CD4-positive, alpha-beta T cell treated with Interleukin-10 for 1 hour (primary cell): Measurements from ENCODE around the gene PREB.
"Not testable (repeated sequence)": the region's sequence is repeated elsewhere in the genome, so short reads cannot be mapped to it uniquely, and the experiment has no call there.

Experiments
- DNase-seq: peaks from one replicate; pipeline ENCODE4 v3.0.0-alpha.2; 2020

Gene PREB, protein sequence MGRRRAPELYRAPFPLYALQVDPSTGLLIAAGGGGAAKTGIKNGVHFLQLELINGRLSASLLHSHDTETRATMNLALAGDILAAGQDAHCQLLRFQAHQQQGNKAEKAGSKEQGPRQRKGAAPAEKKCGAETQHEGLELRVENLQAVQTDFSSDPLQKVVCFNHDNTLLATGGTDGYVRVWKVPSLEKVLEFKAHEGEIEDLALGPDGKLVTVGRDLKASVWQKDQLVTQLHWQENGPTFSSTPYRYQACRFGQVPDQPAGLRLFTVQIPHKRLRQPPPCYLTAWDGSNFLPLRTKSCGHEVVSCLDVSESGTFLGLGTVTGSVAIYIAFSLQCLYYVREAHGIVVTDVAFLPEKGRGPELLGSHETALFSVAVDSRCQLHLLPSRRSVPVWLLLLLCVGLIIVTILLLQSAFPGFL

DNA sequence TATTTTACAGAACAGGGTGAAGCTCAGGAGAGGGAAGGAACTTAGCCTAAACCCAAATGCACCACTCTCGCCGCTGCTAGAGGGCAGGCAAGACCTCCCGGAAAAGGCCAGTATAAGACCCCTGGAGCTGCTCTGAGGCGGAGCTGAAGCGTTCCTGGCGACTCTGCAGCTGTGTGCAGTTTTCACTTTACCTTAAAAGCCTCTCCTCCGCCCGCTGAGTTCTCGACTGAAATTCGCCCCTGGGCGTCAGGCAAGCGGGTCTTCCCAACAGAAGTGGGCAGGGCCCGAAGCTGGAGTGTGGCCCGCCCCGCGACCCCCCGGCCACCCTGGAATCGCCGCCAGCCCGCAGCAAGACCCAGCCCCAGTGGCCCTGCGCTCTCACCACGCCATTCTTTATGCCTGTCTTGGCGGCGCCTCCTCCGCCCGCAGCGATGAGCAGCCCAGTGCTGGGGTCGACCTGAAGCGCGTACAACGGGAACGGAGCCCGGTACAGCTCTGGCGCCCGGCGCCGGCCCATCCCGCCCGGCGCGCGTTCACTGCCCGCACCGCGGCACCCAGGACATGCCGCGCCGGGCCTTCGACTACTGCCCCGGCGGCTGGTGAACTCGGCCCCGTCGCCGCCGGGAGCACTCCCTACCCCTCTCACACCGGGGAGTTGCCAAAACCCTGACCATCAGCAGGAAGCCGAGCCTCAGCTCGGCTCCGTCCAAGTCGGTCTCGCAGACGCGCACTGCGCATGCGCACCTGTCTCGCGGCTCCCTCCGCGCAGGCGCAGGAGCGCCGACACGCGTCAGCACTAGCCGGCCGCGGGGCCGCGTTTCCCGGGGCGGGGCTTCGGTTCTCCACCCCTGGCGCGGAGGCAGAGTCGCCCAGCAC lies at the start of gene PREB:
TSS of gene PREB (minus strand) at position 732 of the 876 bp plus-strand sequence. CDS start at position 517, 215 bp downstream.
- peak; percentile 98 for DNase-seq

DNA sequence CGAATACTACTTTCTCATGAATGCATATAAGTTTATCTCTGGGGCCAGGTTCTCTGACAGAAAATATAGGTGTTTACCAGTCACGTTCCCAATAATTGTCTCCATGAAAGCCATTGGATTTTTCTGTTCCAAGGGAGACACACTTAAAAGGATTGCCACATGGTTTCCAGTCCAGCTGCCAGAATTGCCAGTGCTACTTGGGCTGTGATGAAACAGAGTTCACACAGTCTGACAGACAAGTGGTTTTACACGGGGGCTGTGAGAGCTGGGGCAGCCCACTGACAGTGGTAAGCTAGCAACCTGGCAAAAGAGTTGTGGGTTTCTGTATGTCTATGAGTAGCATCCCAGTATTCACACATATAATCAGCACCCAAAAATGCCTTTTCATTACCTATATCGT lies 49.7 kb upstream of the PREB start:
- no peak for DNase-seq

DNA sequence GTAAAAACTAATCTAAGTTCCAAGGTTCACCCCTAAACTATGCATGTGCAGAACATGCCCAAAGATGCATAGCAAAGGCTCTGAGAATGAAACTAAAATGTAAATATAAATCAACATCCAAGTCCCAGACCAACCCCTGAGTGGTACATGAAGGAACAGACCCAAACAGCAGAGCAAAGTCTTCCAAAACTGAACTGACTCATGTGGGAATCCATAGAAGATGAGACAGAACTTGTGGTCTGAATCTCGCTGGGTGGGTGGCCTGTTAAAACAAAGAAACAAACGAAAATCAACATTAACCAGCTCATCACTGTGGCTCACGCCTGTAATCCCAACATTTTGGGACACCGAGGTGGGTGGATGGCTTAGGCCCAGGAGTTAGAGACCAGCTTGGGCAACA lies 47.9 kb upstream of the PREB start:
- no peak for DNase-seq

DNA sequence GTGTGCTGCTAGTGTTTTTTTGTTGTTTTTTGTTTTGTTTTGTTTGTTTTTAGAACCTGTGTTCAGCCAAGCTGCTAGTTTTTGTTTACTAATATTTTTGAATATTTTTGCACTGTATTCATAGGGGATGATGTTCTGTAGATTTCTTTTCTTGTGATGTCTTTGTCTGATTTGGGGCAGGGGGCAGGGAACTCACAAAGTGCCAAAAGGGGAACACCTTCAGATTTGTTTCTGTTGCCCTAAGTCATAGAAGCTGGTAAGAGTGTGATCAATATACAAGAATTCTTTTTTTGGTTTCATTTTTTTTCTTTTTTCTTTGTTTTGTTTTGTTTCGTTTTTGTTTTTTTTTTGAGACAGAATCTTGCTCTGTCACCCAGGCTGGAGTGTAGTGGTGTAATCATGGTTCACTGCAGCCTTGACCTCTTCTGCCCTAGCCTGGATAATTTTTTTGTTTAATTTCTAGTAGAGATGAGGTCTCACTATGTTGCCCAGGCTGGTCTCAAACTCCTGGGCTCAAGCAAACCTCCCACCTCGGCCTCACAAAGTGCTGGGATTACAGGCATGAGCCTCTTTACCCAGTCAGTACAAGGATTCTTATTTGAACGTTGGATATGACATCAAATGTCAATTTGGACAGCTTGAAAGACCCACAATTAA lies 45.0 kb upstream of the PREB start:
- no peak for DNase-seq

DNA sequence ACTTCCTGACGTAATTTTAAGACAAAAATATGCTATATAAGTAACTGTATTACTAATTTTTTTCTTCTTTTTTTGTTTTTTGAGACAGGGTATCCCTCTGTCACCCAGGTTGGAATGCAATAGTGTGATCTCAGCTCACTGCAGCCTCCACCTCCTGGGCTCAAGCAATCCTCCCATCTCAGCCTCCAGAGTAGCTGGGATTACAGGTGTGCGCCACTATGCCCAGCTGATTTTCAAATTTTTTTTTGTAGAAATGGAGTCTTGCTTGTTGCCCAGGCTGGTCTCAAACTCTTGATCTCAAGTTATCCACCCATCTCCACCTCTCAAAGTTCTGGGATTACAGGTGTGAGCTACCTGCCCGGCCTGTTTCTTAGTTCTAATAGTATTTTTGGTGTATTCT lies 44.0 kb upstream of the PREB start:
- no peak for DNase-seq

DNA sequence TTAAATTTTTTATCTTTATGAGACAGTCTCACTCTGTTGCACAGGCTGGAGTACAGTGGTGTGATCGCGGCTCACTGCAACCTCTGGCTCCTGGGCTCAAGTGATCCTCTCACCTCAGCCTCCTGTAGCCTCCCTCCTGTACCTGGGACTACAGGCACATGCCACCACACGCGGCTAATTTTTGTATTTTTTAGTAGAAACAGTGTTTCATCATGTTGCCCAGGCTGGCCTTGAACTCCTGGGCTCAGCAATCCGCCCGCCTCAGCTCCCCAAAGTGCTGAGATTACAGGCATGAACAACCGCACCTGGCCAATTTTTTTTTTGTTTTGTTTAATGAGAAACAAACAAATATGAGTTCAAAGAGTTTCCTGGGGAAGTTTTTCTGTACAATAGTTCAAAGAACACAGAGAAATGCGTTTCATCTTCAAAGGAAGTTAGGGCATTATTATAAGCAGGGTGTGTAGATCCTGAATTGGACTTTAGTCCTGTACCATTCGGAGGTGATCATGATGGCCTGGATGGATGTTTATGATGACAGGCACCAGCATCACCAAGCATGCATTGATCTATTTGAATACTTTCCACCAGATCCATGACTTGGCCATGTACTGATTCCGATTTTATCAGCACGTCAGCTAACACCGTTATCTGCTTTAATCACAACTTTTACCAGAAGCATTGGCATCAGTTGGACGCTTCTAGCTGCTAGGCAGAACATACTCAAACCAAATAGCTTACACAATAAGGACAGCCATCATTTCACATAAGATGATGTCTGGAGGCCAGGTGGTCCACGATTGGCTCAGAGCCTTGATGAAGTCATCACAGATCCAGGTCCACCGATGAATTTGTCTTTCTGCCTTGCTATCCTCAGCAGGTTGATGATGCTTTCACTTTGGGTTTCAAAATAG lies 43.3 kb upstream of the PREB start:
- DNase-seq: no peak

DNA sequence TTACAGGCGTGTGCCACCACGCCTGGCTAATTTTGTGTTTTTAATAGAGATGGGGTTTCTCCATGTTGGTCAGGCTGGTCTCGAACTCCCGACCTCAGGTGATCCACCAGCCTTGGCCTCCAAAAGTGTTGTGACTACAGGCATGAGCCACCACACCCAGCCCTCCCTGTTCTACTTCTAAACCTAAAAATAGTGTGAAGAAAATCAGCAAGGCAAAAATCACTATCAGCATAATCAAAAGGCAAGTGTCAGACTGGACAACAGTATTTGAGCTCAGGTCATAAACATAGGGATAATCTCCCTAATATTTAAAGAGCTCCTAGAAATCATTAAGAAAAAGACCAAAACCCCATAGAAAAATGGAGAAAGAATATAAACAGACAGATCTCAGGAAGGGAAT lies 41.3 kb upstream of the PREB start:
- DNase-seq: not testable (repeated sequence)

DNA sequence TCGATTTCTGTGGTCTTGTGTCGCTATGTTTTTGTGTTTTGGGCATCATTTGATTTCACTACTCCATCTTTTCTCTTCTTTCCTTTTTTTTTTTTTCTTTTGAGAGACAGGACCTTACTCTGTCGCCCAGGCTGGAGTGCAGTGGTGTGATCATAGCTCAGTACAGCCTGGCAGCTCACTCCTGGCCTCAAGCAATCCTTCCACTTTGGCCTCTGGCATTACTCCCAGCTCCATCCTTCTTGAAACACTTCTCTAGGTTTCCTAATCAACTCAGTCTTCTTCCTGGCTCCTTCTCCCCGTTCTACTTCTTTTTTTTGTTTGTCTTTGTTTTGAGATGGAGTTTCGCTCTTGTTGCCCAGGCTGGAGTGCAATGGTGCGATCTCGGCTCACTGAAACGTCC lies 40.9 kb upstream of the PREB start:
- no peak for DNase-seq

DNA sequence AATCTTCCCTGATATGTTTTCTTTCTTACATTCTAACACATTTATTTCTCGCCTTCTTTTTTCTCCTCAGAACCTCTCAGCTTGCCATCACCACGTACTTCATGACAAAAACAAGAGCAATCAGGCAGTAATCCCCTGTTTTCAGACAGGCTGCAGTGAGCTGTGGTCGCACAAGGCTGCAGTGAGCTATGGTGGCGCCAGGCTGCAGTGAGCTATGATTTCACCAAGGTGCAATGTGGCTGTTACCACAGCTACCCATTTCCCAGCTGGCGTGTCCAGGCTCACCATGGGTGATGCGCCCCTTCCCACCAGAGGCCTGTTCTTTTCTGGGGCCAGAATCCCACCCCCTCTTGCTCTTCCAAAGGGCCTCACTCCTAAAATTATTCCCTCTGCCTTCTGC lies 40.2 kb upstream of the PREB start:
- DNase-seq: no peak

GRCh38 chr2:27171351-27171848 lies 37.0 kb upstream of the PREB start:
- DNase-seq: no peak

DNA sequence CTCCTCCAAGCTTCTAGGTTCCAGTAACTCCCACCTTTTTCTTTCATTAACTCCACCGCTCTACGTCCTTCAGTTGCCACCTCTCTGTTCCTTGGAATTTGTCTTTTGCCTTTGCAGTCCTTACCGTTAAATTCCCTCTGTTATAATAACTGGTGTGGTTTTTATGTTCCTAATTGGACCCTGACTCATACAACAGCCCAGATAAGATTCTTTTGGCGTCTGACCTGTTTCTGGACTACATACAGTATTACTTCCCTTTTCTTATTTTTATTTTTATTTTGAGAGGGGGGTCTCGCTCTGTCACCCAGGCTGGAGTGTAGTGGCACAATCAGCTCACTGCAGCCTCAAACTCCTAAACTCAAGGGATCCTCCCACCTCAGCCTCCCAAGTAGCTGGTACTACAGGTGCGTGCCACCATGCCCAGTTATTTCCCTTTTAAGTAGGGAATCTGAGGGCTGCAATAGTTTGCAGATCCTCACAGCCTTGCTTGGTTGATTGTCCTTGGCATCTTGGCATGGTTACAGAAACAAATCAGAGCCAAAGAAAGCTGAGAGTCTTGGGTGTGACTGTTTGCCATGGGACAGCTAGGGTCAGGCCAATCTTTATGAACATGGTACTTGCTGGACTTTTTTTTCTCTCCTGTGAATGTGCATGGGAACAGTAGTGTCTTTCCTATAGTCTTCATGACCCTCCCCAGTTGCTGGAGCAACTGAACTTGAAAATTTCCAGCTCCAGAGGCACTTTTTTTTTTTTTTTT lies 36.3 kb upstream of the PREB start:
- DNase-seq: no peak

DNA sequence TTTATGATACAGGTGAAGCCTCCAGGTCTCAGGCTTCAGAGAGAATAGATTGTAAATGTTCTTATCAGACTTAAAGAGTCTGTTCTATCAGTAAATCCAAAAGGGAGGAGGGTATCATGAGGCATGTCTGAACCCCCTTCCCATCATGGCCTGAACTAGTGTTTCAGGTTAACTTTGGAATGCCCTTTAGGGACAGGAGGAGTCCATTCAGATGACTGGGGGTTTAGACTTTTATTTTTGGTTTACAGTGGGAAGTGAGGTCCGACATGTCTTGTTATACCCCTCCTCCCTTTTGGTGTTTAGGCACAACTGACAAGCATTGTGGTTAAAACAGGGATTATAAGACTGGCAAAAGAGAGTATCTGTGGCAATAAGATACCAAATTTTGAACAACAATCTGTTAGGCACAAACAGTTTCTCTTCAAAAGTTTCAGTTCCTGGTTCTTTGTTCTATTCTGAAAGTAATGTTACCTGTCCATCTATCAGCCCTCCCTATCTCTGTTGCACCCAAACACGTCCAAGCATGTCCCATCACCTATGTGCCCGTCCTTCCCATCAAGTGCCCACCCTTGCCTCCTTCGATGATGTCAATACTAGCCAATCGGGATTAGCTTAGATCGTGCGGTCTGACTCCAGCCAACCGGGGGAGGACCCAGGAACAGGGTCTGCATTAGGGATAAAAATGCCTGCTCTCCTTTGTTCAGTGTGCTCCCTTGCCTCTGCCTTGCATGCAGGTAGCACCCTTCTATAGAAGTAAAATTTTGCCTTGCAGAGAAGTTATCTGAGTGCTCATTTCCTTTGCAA lies 30.7 kb upstream of the PREB start:
- DNase-seq: no peak

DNA sequence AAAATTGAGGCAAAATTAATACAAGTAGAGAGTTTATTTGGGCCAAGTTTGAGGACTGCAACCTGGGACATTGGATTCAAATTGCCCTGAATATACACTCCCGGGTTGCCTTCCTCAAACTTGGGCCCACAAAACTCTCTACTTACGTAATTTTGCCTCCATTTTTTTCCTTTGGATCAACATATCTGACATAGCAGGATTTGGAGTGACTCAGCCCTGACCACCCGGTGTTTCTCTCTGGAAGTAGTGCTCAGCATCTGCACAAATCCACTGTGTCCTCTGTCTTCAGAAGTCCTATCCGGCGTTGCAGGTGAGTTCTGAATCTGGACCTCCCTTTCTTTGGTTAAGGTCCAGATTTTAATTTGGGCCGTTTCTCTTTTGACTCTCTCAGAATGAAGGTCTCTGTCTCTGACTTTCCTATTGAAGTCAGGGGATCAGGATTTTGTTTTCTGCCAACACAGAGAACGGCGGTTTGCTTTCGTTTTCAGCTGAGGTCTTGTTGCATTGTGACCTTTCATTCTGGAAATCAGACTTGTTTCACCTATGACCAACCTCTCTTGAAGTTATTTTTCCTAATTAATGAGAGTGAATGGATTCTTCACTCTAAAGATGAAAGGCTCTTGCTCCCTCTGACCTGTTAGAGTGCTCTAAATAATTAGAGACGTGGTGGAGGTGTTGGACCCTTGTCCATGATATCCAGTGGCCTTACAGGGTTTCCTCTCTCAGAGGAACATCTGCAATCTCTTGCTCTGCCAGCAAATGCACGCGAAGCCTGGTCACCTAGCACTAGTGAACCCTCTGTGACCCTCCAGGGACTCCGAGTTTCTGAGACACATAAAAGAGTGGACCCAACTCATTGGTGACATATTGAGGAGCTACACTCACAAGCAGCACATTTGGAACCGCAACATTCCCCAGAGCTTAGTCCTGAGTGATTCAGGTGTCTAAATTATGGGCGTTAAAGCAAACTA lies 28.0 kb upstream of the PREB start:
- DNase-seq: no peak

DNA sequence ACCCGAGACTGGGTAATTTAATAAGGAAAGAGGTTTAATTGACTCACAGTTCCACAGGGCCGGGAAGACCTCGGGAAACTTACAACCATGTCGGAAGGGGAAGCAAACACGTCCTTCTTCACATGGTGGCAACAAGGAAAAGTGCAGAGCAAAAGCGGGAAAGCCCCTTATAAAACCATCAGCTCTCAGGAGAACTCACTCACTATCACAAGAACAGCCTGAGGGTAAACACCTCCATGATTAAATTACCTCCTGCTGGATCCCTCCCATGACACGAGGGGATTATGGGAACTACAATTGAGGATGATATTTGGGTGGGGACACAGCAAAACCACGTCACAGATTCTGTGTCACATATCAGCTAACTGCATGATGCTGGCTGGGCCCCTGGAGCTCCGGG lies 25.8 kb upstream of the PREB start:
- no peak for DNase-seq

- no peak for DNase-seq
Measured at GRCh38 chr2:27159271-27159670, 24.8 kb upstream of the PREB start.

DNA sequence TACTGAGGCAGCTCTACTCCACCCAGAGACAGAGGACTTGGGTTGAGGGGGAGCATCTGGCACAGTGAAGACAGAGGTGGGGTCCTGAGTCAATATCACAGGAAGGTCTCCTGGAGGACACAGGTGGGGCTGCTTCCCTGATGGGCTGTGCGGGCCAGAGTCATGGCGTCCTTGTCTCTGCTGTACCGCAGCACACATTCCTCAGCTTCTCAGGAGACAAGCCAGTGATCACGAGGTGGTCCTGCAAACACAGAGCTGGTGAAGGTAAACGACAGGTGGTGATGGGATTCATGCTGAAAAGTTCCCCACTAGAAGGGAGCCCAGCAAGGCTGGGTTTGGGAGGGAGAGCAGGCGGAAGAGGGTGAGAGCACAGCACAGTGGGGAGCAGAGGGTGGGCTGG lies 24.0 kb upstream of the PREB start:
- DNase-seq: no peak

- DNase-seq: no peak
Measured at GRCh38 chr2:27155069-27155520, 20.7 kb upstream of the PREB start.

DNA sequence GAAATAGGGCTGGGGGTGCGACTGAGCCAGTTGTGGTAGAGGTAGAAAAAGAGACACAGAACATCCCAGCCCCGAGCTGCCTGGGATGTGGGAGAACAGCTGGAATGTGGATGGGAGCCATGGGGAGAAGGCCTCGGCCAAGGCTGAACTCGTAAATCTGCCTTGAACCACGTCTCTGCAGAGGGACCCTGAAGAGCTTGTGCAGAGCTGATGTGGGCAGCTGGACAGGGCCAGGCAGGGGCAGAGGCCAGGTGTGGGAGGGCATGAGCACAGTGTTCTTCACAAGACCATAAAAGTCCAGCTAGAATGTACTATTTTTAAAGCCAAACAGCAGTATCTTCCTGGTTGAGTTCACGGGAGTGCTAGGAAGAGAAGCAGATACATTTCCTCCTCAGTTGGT lies 20.1 kb upstream of the PREB start:
- no peak for DNase-seq

- no peak for DNase-seq
Measured at GRCh38 chr2:27152796-27153464, 18.5 kb upstream of the PREB start.
